H1 (cell line): ENCODE measurements around the gene FHIT.

Experiments
- CTCF ChIP-seq, 3 experiments: IDR thresholded peaks; 1 replicate in 2 of 3; 2 replicates in 1 of 3; pipeline versions ENCODE4 v1.5.1 to v1.6.1; 2011; ENCODE audit warnings: low read length in 3 of 3, mild to moderate bottlenecking in 3 of 3, inconsistent platforms in 2 of 3, low read depth in 1 of 3, moderate library complexity in 1 of 3; ENCODE audit not compliant: insufficient read depth in 1 of 3; ENCODE audit errors: control extremely low read depth in 1 of 3
- EP300 ChIP-seq, 2 experiments: IDR thresholded peaks; 1 replicate in 1 of 2; 2 replicates in 1 of 2; pipeline ENCODE4 v1.6.1; 2011 to 2012; ENCODE audit warnings: low read depth in 2 of 2, low read length in 2 of 2, mild to moderate bottlenecking in 2 of 2, borderline replicate concordance in 1 of 2, inconsistent platforms in 1 of 2, moderate library complexity in 1 of 2
- FOSL1 ChIP-seq: IDR thresholded peaks from 2 replicates; pipeline ENCODE4 v1.6.1; 2011; ENCODE audit warnings: mild to moderate bottlenecking, low read depth, low read length, moderate library complexity; ENCODE audit not compliant: insufficient read depth
- NRF1 ChIP-seq: IDR thresholded peaks from 2 replicates; pipeline ENCODE4 v1.6.1; 2011; ENCODE audit warnings: mild to moderate bottlenecking, low read depth, low read length, improper control_type of control experiment
- POLR2A ChIP-seq, 2 experiments: IDR thresholded peaks; 1 replicate in 1 of 2; 2 replicates in 1 of 2; pipeline ENCODE4 v1.6.1; 2011; ENCODE audit warnings: low read depth in 2 of 2, low read length in 2 of 2, mild to moderate bottlenecking in 2 of 2; ENCODE audit errors: control extremely low read depth in 1 of 2
- TEAD4 ChIP-seq: IDR thresholded peaks from 2 replicates; pipeline ENCODE4 v1.6.1; 2012; ENCODE audit warnings: low read depth, low read length, inconsistent platforms, mixed read lengths

- TF ChIP-seq NRF1 (no peak), CTCF (IDR thresholded peaks at IDR 0.05; ENCODE audit: control extremely low read depth in 1 of 3, insufficient read depth in 1 of 3, low read depth in 1 of 3, low read length in 3 of 3) (no peak), FOSL1 (no peak), EP300 (IDR thresholded peaks at IDR 0.05; ENCODE audit: borderline replicate concordance in 1 of 2, low read depth in 2 of 2, low read length in 2 of 2) (no peak), POLR2A (IDR thresholded peaks at IDR 0.05; ENCODE audit: control extremely low read depth in 1 of 2, low read depth in 2 of 2, low read length in 2 of 2) (no peak), TEAD4 (no peak)
Measured at GRCh38 chr3:60274098-60274497, 977.2 kb downstream of the FHIT start.
